NCI-H1417 (cell line): Measurements from ENCODE around the gene SAMSN1.
"Not testable (repeated sequence)": the region's sequence is repeated elsewhere in the genome, so short reads cannot be mapped to it uniquely, and the experiment has no call there.

Source experiments
- DNase-seq, 3 experiments: peaks; one replicate each; lab custom pipeline; 2025; lab: John Stamatoyannopoulos, UW

Gene SAMSN1

DNA sequence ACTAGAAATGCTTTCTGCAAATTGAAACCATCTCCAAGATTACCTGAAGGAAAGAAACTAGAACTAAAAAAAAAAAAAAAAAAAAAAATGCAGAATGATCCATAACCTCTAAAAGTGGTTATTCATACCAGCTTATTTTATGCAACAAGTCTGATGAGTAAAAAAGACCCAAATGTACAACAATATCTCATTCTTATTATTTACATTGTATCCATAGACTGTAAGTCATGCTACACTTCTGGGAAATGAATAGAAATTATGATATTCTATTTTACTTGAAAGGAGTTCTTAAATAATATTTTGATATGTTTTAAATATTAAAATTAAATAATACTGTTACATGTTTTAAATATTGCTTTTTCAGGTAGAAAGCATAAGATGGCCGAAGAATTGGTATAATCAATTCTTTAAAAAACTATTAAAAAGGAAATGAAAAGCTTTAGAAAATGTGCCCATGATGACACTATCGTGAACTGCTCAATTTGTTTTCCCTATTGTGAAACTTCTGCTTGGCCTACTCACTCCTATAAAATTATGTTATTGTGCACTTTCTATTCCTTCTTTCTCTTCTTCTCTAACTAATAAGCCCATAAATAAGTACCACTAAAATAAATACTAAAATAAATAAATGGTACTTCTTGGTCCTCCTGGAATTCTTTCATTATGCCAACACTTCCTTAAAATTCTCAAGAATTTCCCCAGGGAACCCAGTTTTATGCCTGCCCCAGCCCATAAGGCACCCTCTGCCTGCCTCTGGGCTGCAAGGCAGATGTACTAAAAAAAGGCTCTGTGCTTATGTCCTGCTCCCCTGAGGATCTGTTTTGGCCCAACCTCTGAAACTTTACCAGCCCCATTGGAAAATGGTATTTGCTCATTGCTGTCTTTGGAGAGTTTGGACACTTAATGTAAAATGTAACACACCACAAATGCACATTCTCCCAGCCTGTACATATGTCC is 18.1 kb downstream of the SAMSN1 start:
- DNase-seq = no peak

DNA sequence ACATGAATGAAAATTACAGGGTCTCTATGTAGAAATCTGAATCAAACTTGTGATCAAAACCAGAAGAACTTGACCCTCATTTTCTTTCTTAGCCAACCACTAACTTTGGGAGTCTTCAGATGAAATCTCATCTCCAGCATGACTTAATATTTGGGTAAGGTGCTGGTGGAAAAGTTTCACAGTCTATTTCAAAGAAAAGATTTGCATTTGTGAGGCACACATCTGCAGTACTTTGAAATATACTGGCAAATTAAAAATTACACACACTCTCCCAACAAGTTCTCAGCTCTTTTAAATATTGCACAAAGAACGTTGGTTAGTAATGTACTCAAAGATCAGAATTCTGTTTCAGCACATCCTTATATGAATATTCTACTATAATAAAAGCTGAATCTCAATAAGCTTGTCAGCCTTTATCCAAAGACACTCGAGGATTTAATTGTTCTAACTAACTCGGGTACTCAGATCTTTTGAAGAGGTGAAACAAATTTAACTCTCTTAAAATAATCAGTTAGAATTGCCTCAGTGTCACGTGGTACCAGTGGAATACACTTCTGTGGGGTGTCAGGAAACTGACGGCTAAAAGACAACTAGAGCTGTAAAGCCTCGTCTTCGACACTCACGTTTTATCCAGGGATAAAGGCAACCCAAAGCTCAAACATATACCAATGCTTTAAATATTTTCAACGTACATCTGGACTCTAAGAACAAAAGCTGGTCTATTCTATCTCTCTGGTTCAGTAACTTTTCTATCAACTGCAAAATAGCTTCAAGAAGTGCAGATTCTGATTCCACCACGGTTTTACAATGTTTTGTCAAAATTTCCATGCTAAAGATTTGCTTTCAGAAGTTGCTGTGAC is 19.0 kb downstream of the SAMSN1 start:
- no peak for DNase-seq

DNA sequence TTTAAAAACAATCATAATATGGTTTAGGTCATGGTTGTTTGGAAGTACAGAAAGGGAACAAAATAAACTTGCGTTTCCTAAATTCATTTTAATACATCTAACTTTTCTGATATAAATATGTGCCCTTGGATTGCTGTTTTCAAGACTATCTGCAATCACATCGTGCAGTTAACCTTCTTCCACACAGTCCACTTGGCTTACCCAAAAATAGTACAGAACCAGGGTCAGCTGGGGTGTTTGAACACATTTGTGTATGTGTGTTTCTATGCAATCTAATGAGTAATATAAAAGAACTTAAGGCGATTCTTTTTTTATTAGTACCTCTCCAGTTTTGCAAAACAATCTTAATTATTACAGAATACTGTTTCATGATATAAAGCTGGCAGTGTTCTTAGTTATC is 19.9 kb downstream of the SAMSN1 start:
- no peak for DNase-seq

DNA sequence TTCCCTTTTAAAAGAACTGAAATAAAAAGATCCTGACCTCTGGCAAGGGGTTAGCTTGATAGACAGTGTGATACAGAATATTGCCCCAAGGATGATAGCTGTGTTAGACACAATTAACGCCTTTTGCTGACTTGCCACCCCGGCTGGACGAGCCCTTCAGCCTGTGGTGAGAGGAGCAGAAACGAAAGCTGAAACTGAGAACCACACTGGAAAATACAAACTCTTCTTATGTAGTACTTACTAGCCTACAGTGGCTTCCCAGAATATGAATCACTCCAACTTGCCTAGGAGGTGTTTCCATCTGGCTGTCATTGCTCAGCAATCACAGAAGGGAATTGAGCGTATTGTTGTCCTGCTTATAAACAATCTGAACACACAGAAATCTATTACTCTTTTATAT is 22.9 kb downstream of the SAMSN1 start:
- DNase-seq = peak in 2 of 3 experiments; percentile 1 to 38

DNA sequence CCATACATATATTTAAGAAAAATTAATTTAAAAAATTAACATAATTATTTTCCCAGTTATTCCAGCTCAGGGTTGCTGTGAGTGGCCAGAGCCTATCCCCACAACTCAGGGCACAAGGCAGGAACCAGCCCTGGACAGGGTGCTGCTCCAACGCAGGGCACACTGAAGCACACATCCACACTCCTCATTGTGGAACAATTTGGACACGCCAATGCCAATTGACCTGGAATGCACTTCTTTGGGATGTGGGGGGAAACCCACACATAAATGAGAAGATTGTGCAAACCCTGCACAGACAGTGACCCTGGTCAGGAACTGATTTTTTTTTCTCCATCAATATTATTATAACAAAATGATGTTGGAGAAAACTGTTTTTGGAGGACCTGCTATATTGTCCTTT is 23.4 kb downstream of the SAMSN1 start:
- DNase-seq = no peak

DNA sequence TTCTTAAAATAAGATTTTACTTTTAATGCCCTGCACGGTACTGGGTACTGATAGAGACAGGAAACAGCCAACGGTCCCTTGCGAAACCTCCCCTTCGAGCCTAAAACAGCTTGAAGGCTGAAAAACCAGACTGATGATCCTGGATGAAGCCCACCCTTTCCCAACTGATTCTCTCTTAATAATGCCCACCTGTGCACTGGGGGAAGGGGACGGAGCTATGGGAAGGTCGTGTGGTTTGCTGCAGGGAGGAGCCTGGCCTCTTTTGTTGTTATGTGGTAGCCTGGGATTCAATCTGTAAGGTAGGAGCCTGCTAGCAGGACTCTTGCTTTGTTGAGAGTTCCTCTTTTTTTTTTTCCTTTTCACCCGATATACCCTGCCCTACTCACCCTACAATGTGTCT is 25.6 kb downstream of the SAMSN1 start:
- DNase-seq = no peak

DNA sequence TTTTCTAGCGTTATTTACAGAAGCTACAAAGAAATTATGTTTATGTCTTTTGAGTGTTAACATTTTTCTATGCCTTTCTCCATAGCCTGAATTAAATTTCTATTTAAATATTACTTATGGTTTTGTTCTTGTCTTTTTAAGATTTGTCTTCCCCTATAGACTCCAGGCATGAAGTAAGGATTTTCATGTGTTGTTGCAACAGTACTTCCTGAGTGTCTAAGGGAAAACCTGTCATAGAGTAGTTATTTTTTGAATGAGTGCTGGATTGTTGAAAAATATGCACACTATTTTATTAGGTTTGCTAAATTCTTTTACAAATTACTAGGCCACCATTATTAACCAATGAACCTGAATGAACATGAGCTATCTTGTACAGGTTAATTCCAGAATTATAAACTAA is 27.1 kb downstream of the SAMSN1 start:
- DNase-seq = no peak

DNA sequence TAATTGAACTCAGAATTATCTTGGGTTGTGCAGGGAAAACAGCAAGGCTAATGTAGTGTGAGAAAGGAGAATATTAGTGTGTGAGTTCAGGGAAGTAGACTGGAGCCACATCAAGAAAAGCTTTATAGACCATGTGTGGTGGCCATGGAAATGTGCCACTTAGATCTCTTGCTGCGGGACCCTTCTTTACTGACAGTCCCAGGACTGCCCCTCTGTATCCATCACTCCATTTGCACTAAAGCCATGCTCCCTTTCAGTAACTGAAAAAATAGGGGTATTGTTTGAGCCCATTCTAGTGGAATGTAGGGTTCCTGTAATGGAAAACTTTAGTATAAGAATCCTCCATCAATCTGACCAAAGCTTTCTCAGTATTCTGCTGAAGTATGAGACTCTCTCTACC is 32.3 kb downstream of the SAMSN1 start:
- DNase-seq = no peak

DNA sequence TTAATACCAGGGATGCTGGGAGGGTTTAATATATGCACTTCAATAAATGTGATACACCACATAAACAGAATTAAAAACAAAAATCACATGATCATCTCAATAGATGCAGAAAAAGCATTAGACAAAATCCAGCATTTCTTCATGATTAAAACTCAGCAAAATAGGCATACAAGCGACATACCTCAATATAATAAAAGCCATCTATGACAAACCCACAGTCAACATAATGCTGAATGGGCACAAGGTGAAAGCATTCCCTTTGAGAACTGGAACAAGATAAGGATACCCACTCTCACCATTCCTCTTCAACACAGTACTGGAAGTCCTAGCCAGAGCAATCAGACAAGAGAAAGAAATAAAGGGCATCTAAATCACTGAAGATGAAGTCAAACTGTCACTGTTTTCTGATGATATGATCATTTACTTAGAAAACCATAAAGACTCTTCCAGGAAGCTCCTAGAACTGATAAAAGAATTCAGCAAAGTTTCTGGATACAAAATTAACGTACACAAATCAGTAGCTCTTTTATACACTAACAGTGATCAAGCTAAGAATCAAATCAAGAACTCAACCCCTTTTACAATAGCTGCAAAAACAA is 39.2 kb downstream of the SAMSN1 start:
- not testable (repeated sequence) for DNase-seq

DNA sequence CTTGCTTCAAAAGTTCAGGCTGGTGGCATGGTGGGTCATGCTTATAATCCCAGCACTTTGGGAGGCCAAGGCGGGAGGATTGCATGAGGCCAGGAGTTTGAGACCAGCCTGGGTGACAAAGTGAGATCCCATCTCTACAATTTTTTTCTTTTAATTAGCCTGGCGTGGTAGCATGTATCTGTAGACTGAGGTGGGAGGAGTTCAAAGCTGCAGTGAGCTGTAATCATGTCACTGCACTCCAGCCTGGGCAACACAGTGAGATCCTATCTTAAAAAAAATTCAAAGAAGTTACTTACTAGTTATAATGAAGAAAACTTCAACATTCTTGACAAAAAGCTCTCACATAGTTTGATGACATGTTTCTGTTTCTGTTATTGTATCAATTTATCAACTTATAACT is 45.2 kb downstream of the SAMSN1 start:
- no peak for DNase-seq

DNA sequence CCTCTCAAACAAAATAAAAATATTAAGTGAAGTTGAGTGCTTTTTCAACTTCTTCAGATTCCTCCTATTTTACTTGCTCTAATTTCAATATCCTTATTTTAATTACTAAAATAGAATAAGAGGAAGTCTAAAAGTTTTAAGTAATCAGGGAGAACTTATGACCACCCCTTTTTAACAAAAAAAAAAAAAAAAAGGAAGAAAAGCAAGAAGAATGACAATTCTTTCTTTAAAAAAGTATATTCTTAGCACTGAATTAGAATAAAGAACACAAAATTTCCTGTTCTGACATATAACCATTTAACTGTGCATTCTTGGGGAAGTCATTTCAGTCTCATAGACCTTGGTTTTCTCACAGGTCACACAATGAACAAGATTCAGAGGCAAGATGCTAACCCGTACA is 46.8 kb downstream of the SAMSN1 start:
- no peak for DNase-seq

DNA sequence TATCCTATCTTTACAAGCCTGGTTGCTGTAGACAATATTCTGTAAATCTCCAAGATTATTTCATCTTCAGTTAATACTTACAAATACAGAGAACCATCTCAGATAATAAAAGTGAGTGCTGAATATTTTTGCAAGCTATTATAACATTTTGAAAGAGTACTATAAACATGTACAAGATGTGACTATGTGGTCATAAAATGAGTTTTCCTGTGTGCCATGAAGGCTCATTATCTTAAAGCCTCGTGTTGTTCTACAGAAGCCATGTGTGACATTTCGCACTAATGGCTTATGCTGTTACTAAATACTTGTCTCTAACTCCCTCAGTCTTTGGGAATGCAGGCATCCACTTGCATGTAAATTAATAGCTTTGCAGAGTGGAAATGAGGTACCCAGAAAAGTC is 48.3 kb downstream of the SAMSN1 start:
- no peak for DNase-seq

DNA sequence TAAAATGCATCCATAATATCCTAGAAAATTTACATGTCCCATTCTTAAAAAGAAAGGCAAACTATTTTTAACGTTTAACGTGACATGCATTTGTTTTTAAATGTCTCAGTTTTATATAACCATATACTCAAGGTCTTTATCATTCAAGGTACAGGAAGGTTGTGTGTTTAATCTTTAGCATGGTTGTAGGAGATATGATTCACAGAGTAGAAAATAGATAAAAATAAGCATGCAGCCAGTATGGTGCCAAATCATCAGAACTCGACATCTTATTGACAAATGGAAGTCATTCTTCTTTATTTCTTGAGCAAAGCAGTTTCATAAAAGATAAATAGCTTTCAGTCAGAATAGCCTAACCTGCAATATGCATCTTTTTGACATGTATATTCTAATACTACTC is 51.0 kb downstream of the SAMSN1 start:
- DNase-seq = no peak

DNA sequence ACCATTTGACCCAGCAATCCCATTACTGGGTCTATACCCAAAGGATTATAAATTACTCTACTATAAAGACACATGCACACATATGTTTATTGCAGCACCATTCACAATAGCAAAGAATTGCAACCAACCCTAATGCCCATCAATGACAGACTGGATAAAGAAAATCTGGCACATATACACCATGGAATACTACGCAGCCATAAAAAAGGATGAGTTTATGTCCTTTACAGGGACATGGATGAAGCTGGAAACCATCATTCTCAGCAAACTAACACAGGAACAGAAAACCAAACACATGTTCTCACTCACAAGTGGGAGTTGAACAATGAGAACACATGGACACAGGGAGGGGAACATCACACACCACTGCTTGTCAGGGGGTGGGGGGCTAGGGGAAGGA is 51.9 kb downstream of the SAMSN1 start:
- not testable (repeated sequence) for DNase-seq

DNA sequence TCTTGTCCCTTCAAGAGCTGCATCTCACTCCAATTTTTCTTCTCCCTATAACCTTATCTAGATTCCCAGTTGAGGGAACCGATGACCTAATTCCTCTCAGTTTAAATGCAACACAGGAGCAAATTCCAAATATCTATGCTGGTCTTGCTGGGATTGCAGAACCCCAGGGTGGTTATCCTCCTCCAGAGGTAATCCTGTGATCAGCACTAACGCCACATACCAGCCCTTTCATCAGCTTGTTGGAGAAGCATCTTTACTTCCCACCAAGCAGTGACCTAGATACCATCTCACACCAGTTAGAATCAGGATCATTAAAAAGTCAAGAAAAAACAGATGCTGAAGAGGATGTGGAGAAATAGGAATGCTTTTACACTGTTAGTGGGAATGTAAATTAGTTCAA is 52.4 kb downstream of the SAMSN1 start:
- DNase-seq = no peak

DNA sequence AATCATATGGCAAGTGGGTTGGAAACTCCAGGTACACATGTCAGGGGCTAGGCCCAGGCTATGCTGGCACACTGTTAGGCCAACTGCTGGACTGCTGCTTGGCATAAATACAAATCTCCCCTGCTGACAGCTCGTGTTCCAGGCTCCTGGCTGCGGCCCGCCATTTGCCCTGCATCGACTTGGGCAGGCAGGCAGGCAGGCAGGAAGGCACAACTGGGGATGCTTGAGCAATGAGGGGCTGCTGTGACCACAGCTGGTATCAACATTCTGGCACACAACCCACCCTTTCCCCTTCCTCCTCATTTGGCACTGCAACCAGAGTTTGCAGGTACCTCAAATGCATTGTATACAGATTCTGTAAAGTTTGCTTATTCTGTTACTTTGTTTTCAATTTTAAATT is 53.2 kb downstream of the SAMSN1 start:
- no peak for DNase-seq

DNA sequence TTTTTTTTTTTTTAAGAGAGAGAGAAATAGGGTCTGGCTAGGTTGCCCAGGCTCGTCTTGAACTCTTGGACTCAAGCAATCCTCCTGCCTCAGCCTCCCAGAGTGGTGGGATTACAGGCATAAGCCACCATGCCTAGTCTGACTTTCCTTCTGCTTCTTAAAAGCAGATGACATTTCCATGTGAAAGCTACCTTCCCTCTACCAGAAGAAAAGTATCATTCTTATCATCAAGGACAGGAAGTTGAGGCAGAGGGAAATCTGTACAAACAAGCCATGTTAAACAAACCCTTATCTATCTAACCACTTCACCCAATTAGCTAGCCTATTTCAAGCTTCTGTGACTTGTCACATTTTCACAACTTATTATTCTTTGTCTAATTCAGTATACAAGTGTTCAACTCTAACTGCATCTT is 54.8 kb downstream of the SAMSN1 start:
- no peak for DNase-seq

DNA sequence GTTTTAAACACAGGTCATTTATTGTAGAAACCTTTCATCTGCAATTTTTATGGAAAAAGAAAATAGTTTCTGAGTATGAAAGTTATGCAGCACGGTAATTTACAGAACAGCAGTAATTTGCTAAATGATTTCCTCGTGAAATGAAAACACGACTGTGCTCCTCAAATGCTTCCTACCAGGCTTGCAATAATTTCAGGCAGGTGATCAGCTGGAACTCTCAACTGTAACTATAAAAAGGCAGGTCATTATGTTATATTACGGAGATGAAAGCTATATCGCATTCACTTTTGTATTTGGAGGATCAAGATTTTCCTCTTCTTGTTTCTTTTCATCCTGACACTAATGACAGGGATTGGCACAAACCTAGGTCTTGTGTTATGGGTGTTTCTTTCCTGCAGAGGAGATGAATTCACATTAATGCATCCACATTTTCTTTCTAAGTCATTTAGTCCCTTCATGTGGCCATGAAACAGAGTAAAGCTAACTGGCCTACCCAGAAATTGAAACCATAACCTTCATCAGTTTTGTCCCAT is 57.4 kb downstream of the SAMSN1 start:
- DNase-seq = peak in 2 of 3 experiments; percentile 30 to 73

DNA sequence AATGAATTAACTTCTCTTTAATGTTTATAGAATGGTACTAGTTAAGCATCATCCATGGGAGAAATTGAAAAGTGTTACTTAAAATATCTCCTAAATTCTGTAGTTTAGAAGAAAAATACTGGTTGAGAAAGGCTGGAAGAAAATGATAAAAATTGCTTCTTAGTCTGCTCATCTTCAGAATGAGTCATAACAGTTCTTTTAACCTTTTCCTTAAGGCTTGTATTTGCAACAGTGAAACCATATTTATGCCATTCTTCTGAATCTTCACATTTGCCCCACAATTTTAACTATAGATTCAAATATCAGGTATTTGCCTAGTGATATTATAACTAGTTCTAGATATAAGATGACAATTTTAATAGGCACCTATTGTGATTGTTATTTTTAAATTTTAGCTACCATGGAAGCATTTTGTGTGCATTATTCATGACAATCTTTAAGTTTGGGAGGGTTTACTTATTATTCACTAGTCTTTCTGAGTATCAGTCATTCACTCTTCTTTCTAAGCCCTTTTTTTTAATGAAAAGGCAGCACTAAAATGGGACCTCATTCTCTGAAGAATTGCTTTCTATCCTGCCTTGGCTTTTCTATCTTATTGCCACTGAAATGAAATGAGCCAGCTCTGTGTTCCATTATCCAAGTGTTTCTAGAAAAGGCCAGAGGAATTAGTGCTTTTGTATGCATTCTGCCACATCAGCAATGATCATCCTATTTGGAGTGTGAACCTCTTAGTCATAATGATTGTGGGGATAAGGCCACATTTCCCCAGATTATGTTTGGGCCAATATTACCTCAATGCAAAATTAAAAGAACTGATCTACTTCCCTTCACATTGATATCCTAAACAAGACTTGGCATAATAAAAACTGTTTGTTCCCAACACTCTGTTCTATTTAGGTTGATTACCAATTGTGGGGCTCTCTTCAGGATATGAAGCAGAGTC is 58.4 kb downstream of the SAMSN1 start:
- peak in 1 of 3 experiments; percentile 51 for DNase-seq

DNA sequence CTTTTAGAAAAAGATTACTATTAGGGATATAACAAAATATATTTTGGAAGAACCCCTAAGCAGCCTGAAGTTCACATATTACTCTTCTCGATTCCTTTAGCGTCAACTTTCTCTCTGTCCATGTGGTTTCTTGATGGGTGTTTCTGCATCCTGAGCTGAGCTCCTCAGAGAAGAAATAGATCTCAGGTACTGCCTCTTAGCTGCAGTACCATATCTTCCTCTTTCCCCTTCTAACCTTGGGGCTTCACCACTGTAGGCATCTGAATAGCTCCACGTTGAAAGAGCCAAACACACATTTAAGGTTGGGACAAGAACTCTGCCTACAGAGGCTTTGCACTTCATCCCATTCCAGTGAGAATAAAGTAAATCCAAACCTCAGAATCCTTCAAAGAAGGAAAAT is 59.2 kb downstream of the SAMSN1 start:
- no peak for DNase-seq
